IMR-90 (cell line): ENCODE data around the gene SLC44A1. TPM values are rescaled to one million over a fixed set of nuclear protein-coding genes. Genes with fewer than 3 reads are reported as not detected.

Source experiments
- ATAC-seq: fragments of 200-7000 bp; cut with Tn5 transposase; 2 replicates; pipeline ENCODE4 v1.9.1; 2020; ENCODE audit warnings: low read depth, mild to moderate bottlenecking, moderate library complexity
- BruUV-seq: library from RNA; stranded (reverse); fragments of 400-500 nt; replicated peaks from 2 replicates; lab custom pipeline; 2021; lab: Mats Ljungman, UMichigan
- CTCF ChIA-PET: fragments of 300-600 bp; formaldehyde crosslinking; extraction: SDS; loops from one replicate; lab custom pipeline; 2021; ENCODE audit warnings: antibody characterized with exemption; lab: Yijun Ruan, JAX
- POLR2A ChIA-PET: fragments of 300-600 bp; sonication (Branson Sonifier 250); formaldehyde crosslinking; loops from one replicate; lab custom pipeline; 2022; ENCODE audit warnings: antibody characterized with exemption; ENCODE audit not compliant: unreplicated experiment; lab: Charles Lee
- DNase-seq: peaks from one replicate; pipeline ENCODE4 v3.0.0; 2013
- H2AFZ ChIP-seq: replicated peaks from 2 replicates; pipeline ENCODE3; 2013; ENCODE audit warnings: low read length, mild to moderate bottlenecking; ENCODE audit not compliant: poor library complexity
- H2AK5ac ChIP-seq: 2 replicates; pipeline ENCODE4 v1.6.1; 2013; ENCODE audit warnings: low read depth, low read length, inconsistent platforms
- H2AK9ac ChIP-seq: replicated peaks from 2 replicates; pipeline ENCODE3; 2013; ENCODE audit warnings: mild to moderate bottlenecking, low read depth, low read length, moderate library complexity; ENCODE audit not compliant: poor library complexity
- H2BK120ac ChIP-seq: 2 replicates; pipeline ENCODE4 v1.6.1; 2013; ENCODE audit warnings: low read depth, low read length, inconsistent platforms
- H2BK15ac ChIP-seq: 3 replicates; pipeline ENCODE4 v1.6.1; 2013; ENCODE audit warnings: low read depth, low read length, inconsistent platforms
- H2BK20ac ChIP-seq: 2 replicates; pipeline ENCODE4 v1.6.1; 2013; ENCODE audit warnings: low read depth, mild to moderate bottlenecking, inconsistent platforms, low read length, moderate library complexity
- H2BK5ac ChIP-seq: 2 replicates; pipeline ENCODE4 v1.6.1; 2013; ENCODE audit warnings: mild to moderate bottlenecking, low read depth, low read length, inconsistent platforms; ENCODE audit not compliant: poor library complexity, severe bottlenecking
- H3K14ac ChIP-seq: replicated peaks from 2 replicates; pipeline ENCODE4 v1.6.1; 2013; ENCODE audit warnings: low read depth, low read length, inconsistent platforms
- H3K18ac ChIP-seq: 2 replicates; pipeline ENCODE4 v1.6.1; 2013; ENCODE audit warnings: low read depth, low read length, control low read depth
- H3K23ac ChIP-seq: 2 replicates; pipeline ENCODE4 v1.6.1; 2013; ENCODE audit warnings: low read depth, low read length, inconsistent platforms
- H3K27ac ChIP-seq: 2 replicates; pipeline ENCODE4 v1.5.1; 2013; ENCODE audit warnings: mild to moderate bottlenecking, control low read depth, low read length; ENCODE audit not compliant: insufficient read depth
- H3K27me3 ChIP-seq: 2 replicates; pipeline ENCODE4 v1.6.1; 2013; ENCODE audit warnings: low read length; ENCODE audit not compliant: control insufficient read depth, insufficient read depth
- H3K36me3 ChIP-seq: 2 replicates; pipeline ENCODE4 v1.6.1; 2013; ENCODE audit warnings: low read length, mixed read lengths; ENCODE audit not compliant: control insufficient read depth, insufficient read depth
- H3K4ac ChIP-seq: 2 replicates; pipeline ENCODE4 v1.6.1; 2013; ENCODE audit warnings: low read depth, low read length, inconsistent platforms
- H3K4me1 ChIP-seq: 2 replicates; pipeline ENCODE4 v1.6.1; 2013; ENCODE audit warnings: low read length, mixed read lengths; ENCODE audit not compliant: control insufficient read depth, insufficient read depth
- H3K4me2 ChIP-seq: 2 replicates; pipeline ENCODE4 v1.6.1; 2013; ENCODE audit warnings: low read depth, mild to moderate bottlenecking, control low read depth, low read length, moderate library complexity
- H3K4me3 ChIP-seq: 2 replicates; pipeline ENCODE4 v1.5.1; 2013; ENCODE audit warnings: low read depth, mild to moderate bottlenecking, control low read depth, low read length, moderate library complexity; ENCODE audit not compliant: insufficient read depth
- H3K56ac ChIP-seq: 2 replicates; pipeline ENCODE4 v1.6.1; 2013; ENCODE audit warnings: low read length, inconsistent platforms; ENCODE audit not compliant: insufficient read depth; ENCODE audit errors: extremely low read depth
- H3K79me1 ChIP-seq, 2 experiments: 2 replicates each; pipeline ENCODE4 v1.6.1; 2013; ENCODE audit warnings: low read length in 2 of 2, inconsistent platforms in 1 of 2, low read depth in 1 of 2
- H3K9ac ChIP-seq: 2 replicates; pipeline ENCODE4 v1.6.1; 2013; ENCODE audit warnings: low read depth, low read length, control low read depth
- H3K9me1 ChIP-seq: 2 replicates; pipeline ENCODE4 v1.6.1; 2013; ENCODE audit warnings: low read length, inconsistent platforms; ENCODE audit not compliant: insufficient read depth
- H3K9me3 ChIP-seq: 2 replicates; pipeline ENCODE4 v1.6.1; 2013; ENCODE audit warnings: low read length; ENCODE audit not compliant: control insufficient read depth, insufficient read depth
- H4K20me1 ChIP-seq: 2 replicates; pipeline ENCODE4 v1.6.1; 2013; ENCODE audit warnings: low read length, inconsistent platforms; ENCODE audit not compliant: insufficient read depth
- H4K5ac ChIP-seq: 2 replicates; pipeline ENCODE4 v1.6.1; 2013; ENCODE audit warnings: mild to moderate bottlenecking, low read depth, low read length, control low read depth
- H4K8ac ChIP-seq, 2 experiments: 2 replicates each; pipeline ENCODE4 v1.6.1; 2013; ENCODE audit warnings: low read depth in 2 of 2, low read length in 2 of 2, control low read depth in 1 of 2, inconsistent platforms in 1 of 2
- H4K91ac ChIP-seq: 2 replicates; pipeline ENCODE4 v1.6.1; 2013; ENCODE audit warnings: low read depth, low read length, inconsistent platforms; ENCODE audit not compliant: insufficient read depth
- BHLHE40 ChIP-seq: fragments of 150-350 bp; IDR thresholded peaks from 2 replicates; pipeline ENCODE4 v1.6.1; 2016; ENCODE audit warnings: mild to moderate bottlenecking, low read depth, low read length
- CEBPB ChIP-seq: IDR thresholded peaks from 2 replicates; pipeline ENCODE4 v1.6.1; 2012; ENCODE audit warnings: low read depth, low read length, improper control_type of control experiment
- CHD1 ChIP-seq: IDR thresholded peaks from 2 replicates; pipeline ENCODE4 v1.6.1; 2012; ENCODE audit warnings: low read depth, low read length, improper control_type of control experiment
- FOS ChIP-seq: fragments of 150-350 bp; IDR thresholded peaks from 2 replicates; pipeline ENCODE4 v1.6.1; 2016; ENCODE audit warnings: low read depth, low read length
- MAFK ChIP-seq: IDR thresholded peaks from 2 replicates; pipeline ENCODE4 v1.6.1; 2012; ENCODE audit warnings: low read depth, low read length, improper control_type of control experiment
- MAZ ChIP-seq: IDR thresholded peaks from 2 replicates; pipeline ENCODE4 v1.6.1; 2012; ENCODE audit warnings: low read depth, mild to moderate bottlenecking, low read length, improper control_type of control experiment, moderate library complexity, borderline replicate concordance
- MXI1 ChIP-seq: IDR thresholded peaks from 2 replicates; pipeline ENCODE4 v1.6.1; 2012; ENCODE audit warnings: low read depth, mild to moderate bottlenecking, low read length, moderate library complexity, borderline replicate concordance
- NFE2L2 ChIP-seq: fragments of 150-350 bp; IDR thresholded peaks from 2 replicates; pipeline ENCODE4 v1.6.1; 2016; ENCODE audit warnings: low read depth, mild to moderate bottlenecking, low read length
- POLR2A ChIP-seq: IDR thresholded peaks from 2 replicates; pipeline ENCODE4 v1.6.1; 2012; ENCODE audit warnings: mild to moderate bottlenecking, low read depth, low read length
- RAD21 ChIP-seq: IDR thresholded peaks from 2 replicates; pipeline ENCODE4 v1.6.1; 2012; ENCODE audit warnings: low read length, improper control_type of control experiment
- RCOR1 ChIP-seq: IDR thresholded peaks from 2 replicates; pipeline ENCODE4 v1.6.1; 2012; ENCODE audit warnings: mild to moderate bottlenecking, low read length, improper control_type of control experiment; ENCODE audit not compliant: insufficient replicate concordance
- RFX5 ChIP-seq: IDR thresholded peaks from 2 replicates; pipeline ENCODE4 v1.8.0; 2012; ENCODE audit warnings: low read depth, mild to moderate bottlenecking, low read length, moderate library complexity
- SMC3 ChIP-seq: fragments of 150-350 bp; IDR thresholded peaks from 2 replicates; pipeline ENCODE4 v1.6.1; 2016; ENCODE audit warnings: low read depth, mild to moderate bottlenecking, antibody characterized with exemption, low read length, moderate library complexity
- WGBS, 2 experiments: methylation state at CpG; one replicate each; pipeline versions ENCODE4 v1.1.5 to v1.1.7; 2013; ENCODE audit warnings: missing lambda C conversion rate in 2 of 2; ENCODE audit not compliant: insufficient read length in 1 of 2; ENCODE audit errors: extremely low coverage in 2 of 2; 5-methylcytosine and 5-hydroxymethylcytosine counted together
- dilution Hi-C: fragments of 300-500 bp; cut with HindIII; formaldehyde crosslinking; loops from one replicate; pipeline ENCODE4 v1.14.3; 2018; ENCODE audit warnings: low sequenced_read_pairs; ENCODE audit not compliant: unreplicated experiment
- in situ Hi-C: fragments of 300-500 bp; cut with MboI; formaldehyde crosslinking; loops from 3 replicates; pipeline ENCODE4 v1.14.3; 2019; ENCODE audit warnings: low sequenced_read_pairs, inconsistent platforms, mixed read lengths
- intact Hi-C: fragments of 100-400 bp; cut with micrococcal nuclease; formaldehyde crosslinking; loops from 2 replicates; pipeline ENCODE4 v1.10.0; 2022
- polyA plus RNA-seq, 3 experiments: library from polyadenylated mRNA; depleted of rRNA; stranded (reverse); fragments of >200 nt; gene quantifications; 2 replicates each; pipeline ENCODE4 v1.2.3, GENCODE V29; 2012; ENCODE audit warnings: low replicate concordance in 1 of 3
- total RNA-seq: library from RNA; depleted of rRNA; stranded (reverse); fragments of >200 nt; gene quantifications from 2 replicates; pipeline ENCODE4 v1.2.3, GENCODE V29; 2012
- TF ChIP-seq, protein P1 (sequence below): fragments of 150-350 bp; IDR thresholded peaks from 2 replicates; pipeline ENCODE4 v1.6.1; 2017; ENCODE audit warnings: mild to moderate bottlenecking, antibody characterized with exemption, low read length, low read depth
- TF ChIP-seq, protein P2 (sequence below): conservative IDR thresholded peaks from 2 replicates; pipeline ENCODE4 v1.5.1; 2012; ENCODE audit warnings: mild to moderate bottlenecking, low read depth, low read length, improper control_type of control experiment
- TF ChIP-seq, protein P3 (sequence below): fragments of 150-350 bp; IDR thresholded peaks from 2 replicates; pipeline ENCODE4 v1.6.1; 2016; ENCODE audit warnings: low read depth, mild to moderate bottlenecking, low read length, moderate library complexity, borderline replicate concordance

Gene SLC44A1
- total and polyA plus RNA-seq, 2 of the 4 experiments (the other 2 are of a cell fraction): 5.2 to 21.7 TPM

DNA sequence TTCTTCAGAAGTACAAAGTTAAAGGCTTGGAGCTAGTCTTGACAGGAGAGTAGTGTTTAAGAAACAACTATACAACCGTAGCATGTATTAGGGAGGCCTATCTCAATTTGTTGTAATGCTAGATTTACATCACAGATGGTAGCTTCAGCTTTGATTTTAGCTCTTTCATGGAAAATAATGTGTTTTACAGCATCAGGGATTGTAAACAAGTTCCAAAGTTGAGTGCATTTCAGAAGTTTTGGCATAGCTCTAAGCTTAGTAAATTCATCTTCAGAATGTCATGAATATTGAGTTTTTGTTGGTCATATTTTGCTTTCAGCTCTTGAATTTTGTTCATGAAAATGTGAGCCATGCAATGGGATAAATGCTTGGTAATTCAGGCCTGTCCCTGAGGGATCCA is 30.7 kb downstream of the SLC44A1 start:
- Histone ChIP-seq H3K23ac (no peak overlapping the region), H3K9me1 (no peaks in the 10 kb centered on the region), H3K9me3 (no peaks in the 10 kb centered on the region), H3K4me3 (no peak overlapping the region), H4K8ac (no peak overlapping the region), H3K36me3 (no peaks in the 10 kb centered on the region), H4K5ac (no peak overlapping the region), H2BK15ac (no peak overlapping the region), H3K9ac (no peak overlapping the region), H3K27ac (no peak overlapping the region), H2BK20ac (no peak overlapping the region), H2AK9ac (no peak overlapping the region), H3K79me1 (peaks cover 4 to 11% of the 10 kb centered on the region in 2 experiments; a peak in 3 of 4 replicates), H3K4me1 (no peaks in the 10 kb centered on the region), H2AK5ac (no peak overlapping the region), H2AFZ (no peak overlapping the region), H4K20me1 (no peaks in the 10 kb centered on the region), H2BK5ac (no peak overlapping the region), H3K27me3 (no peaks in the 10 kb centered on the region), H4K91ac (no peak overlapping the region), H3K56ac (no peak overlapping the region), H3K14ac (no peak overlapping the region), H3K18ac (no peak overlapping the region), H3K4me2 (no peak overlapping the region), H2BK120ac (no peak overlapping the region), H3K4ac (no peak overlapping the region)
- dilution Hi-C loops: no loop called here
- ATAC-seq: no peak
- DNase-seq: no peak
- POLR2A ChIA-PET: no interaction called here
- CTCF ChIA-PET: no interaction called here
- intact Hi-C loops: no loop called here
- no CpG with 5 or more reads among the region's 1 CpG for WGBS, 2 experiments
- in situ Hi-C loops: no loop called here
- no peak for TF ChIP-seq BHLHE40
- no peak for TF ChIP-seq POLR2A
- TF ChIP-seq, protein P1, sequence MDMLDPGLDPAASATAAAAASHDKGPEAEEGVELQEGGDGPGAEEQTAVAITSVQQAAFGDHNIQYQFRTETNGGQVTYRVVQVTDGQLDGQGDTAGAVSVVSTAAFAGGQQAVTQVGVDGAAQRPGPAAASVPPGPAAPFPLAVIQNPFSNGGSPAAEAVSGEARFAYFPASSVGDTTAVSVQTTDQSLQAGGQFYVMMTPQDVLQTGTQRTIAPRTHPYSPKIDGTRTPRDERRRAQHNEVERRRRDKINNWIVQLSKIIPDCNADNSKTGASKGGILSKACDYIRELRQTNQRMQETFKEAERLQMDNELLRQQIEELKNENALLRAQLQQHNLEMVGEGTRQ: no peak
- no peak for TF ChIP-seq NFE2L2
- TF ChIP-seq, protein P2, sequence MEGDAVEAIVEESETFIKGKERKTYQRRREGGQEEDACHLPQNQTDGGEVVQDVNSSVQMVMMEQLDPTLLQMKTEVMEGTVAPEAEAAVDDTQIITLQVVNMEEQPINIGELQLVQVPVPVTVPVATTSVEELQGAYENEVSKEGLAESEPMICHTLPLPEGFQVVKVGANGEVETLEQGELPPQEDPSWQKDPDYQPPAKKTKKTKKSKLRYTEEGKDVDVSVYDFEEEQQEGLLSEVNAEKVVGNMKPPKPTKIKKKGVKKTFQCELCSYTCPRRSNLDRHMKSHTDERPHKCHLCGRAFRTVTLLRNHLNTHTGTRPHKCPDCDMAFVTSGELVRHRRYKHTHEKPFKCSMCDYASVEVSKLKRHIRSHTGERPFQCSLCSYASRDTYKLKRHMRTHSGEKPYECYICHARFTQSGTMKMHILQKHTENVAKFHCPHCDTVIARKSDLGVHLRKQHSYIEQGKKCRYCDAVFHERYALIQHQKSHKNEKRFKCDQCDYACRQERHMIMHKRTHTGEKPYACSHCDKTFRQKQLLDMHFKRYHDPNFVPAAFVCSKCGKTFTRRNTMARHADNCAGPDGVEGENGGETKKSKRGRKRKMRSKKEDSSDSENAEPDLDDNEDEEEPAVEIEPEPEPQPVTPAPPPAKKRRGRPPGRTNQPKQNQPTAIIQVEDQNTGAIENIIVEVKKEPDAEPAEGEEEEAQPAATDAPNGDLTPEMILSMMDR: no peak
- no peak for TF ChIP-seq FOS
- TF ChIP-seq RAD21: no peak
- no peak for TF ChIP-seq MAFK
- TF ChIP-seq, protein P3, sequence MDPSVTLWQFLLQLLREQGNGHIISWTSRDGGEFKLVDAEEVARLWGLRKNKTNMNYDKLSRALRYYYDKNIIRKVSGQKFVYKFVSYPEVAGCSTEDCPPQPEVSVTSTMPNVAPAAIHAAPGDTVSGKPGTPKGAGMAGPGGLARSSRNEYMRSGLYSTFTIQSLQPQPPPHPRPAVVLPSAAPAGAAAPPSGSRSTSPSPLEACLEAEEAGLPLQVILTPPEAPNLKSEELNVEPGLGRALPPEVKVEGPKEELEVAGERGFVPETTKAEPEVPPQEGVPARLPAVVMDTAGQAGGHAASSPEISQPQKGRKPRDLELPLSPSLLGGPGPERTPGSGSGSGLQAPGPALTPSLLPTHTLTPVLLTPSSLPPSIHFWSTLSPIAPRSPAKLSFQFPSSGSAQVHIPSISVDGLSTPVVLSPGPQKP: no peak
- TF ChIP-seq RFX5: no peak
- TF ChIP-seq SMC3: no peak
- TF ChIP-seq CEBPB: no peak
- TF ChIP-seq MAZ: no peak
- no peak for TF ChIP-seq CHD1
- TF ChIP-seq MXI1: no peak
- no peak for TF ChIP-seq RCOR1
- no TSS peak for BruUV-seq
